ENCODE data around the gene SHC2. TPM values are rescaled to one million over a fixed set of nuclear protein-coding genes. Genes with fewer than 3 reads are reported as not detected.

Gene SHC2
- total and polyA plus RNA-seq, 2 of the 13 experiments (the other 11 are each of a cell fraction or from before 2014, with no cell fraction given): 9.0 to 18.3 TPM

DNA sequence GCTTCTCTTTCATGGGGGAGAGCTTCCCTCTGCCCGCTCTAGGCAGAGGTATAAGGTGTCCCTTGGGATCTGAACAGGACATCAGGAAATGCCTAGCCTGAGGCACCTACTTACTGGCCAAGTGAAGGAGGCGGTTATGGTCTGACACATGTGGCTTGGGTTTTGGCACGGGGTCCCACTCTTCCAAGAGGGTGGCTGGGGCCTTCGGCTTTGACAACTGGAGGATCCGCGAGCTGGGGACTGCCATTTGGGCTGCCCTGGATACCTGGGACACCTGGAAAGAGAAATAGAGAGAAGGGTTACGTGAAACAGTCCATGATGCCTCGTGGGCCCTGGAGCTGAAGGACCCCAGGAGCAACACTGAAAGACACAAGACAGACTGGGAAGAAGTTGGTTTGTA lies 93.9 kb downstream of the SHC2 start:
- H2AFZ ChIP-seq (ENCODE audit: low read length): no peak overlapping the region
- no peak for TF ChIP-seq MIXL1 (CRISPR knock-in tag; IDR thresholded peaks at IDR 0.05)
- TF ChIP-seq FOXP1 (IDR thresholded peaks at IDR 0.05): no peak
- TF ChIP-seq FOXP1 (CRISPR knock-in tag; IDR thresholded peaks at IDR 0.05): no peak
- no peak for TF ChIP-seq ADNP (CRISPR knock-in tag; IDR thresholded peaks at IDR 0.05)
- TF ChIP-seq YY1 (IDR thresholded peaks at IDR 0.05; ENCODE audit: insufficient read depth, insufficient replicate concordance, low read depth, low read length): no peak
- TF ChIP-seq ZMAT3 (CRISPR knock-in tag; conservative IDR thresholded peaks at IDR 0.05): no peak
- no peak for TF ChIP-seq HDAC1 (CRISPR knock-in tag; IDR thresholded peaks at IDR 0.05)
- TF ChIP-seq, protein P1, sequence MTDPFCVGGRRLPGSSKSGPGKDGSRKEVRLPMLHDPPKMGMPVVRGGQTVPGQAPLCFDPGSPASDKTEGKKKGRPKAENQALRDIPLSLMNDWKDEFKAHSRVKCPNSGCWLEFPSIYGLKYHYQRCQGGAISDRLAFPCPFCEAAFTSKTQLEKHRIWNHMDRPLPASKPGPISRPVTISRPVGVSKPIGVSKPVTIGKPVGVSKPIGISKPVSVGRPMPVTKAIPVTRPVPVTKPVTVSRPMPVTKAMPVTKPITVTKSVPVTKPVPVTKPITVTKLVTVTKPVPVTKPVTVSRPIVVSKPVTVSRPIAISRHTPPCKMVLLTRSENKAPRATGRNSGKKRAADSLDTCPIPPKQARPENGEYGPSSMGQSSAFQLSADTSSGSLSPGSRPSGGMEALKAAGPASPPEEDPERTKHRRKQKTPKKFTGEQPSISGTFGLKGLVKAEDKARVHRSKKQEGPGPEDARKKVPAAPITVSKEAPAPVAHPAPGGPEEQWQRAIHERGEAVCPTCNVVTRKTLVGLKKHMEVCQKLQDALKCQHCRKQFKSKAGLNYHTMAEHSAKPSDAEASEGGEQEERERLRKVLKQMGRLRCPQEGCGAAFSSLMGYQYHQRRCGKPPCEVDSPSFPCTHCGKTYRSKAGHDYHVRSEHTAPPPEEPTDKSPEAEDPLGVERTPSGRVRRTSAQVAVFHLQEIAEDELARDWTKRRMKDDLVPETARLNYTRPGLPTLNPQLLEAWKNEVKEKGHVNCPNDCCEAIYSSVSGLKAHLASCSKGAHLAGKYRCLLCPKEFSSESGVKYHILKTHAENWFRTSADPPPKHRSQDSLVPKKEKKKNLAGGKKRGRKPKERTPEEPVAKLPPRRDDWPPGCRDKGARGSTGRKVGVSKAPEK (CRISPR knock-in tag; IDR thresholded peaks at IDR 0.05; ENCODE audit: borderline replicate concordance): no peak
- TF ChIP-seq RARA (CRISPR knock-in tag; IDR thresholded peaks at IDR 0.05): no peak
- TF ChIP-seq, protein P2, sequence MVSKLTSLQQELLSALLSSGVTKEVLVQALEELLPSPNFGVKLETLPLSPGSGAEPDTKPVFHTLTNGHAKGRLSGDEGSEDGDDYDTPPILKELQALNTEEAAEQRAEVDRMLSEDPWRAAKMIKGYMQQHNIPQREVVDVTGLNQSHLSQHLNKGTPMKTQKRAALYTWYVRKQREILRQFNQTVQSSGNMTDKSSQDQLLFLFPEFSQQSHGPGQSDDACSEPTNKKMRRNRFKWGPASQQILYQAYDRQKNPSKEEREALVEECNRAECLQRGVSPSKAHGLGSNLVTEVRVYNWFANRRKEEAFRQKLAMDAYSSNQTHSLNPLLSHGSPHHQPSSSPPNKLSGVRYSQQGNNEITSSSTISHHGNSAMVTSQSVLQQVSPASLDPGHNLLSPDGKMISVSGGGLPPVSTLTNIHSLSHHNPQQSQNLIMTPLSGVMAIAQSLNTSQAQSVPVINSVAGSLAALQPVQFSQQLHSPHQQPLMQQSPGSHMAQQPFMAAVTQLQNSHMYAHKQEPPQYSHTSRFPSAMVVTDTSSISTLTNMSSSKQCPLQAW (CRISPR knock-in tag; IDR thresholded peaks at IDR 0.05): no peak
- TF ChIP-seq, protein P3, sequence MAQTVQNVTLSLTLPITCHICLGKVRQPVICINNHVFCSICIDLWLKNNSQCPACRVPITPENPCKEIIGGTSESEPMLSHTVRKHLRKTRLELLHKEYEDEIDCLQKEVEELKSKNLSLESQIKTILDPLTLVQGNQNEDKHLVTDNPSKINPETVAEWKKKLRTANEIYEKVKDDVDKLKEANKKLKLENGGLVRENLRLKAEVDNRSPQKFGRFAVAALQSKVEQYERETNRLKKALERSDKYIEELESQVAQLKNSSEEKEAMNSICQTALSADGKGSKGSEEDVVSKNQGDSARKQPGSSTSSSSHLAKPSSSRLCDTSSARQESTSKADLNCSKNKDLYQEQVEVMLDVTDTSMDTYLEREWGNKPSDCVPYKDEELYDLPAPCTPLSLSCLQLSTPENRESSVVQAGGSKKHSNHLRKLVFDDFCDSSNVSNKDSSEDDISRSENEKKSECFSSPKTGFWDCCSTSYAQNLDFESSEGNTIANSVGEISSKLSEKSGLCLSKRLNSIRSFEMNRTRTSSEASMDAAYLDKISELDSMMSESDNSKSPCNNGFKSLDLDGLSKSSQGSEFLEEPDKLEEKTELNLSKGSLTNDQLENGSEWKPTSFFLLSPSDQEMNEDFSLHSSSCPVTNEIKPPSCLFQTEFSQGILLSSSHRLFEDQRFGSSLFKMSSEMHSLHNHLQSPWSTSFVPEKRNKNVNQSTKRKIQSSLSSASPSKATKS (CRISPR knock-in tag; IDR thresholded peaks at IDR 0.05): no peak
- no peak for TF ChIP-seq ATAD3A (CRISPR knock-in tag; IDR thresholded peaks at IDR 0.05)
- no peak for TF ChIP-seq ZNF7 (CRISPR knock-in tag; IDR thresholded peaks at IDR 0.05)
- no peak for TF ChIP-seq MAZ (IDR thresholded peaks at IDR 0.05; ENCODE audit: borderline replicate concordance, low read depth, low read length)
- TF ChIP-seq MAZ (CRISPR knock-in tag; IDR thresholded peaks at IDR 0.05; ENCODE audit: low read depth): no peak
- no peak for TF ChIP-seq KLF9 (CRISPR knock-in tag; IDR thresholded peaks at IDR 0.05; ENCODE audit: low read depth)
- TF ChIP-seq, protein P4, sequence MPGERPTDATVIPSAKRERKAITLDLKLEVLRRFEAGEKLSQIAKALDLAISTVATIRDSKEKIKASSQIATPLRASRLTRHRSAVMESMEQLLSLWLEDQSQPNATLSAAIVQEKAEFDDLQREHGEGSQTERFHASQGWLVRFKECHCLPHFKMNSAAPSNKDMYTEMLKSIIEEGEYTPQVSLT (CRISPR knock-in tag; IDR thresholded peaks at IDR 0.05; ENCODE audit: borderline replicate concordance, low read depth): no peak
- TF ChIP-seq ZNF547 (CRISPR knock-in tag; IDR thresholded peaks at IDR 0.05): no peak
- no peak for TF ChIP-seq ZNF317 (CRISPR knock-in tag; IDR thresholded peaks at IDR 0.05)
- TF ChIP-seq SPEN (CRISPR knock-in tag; IDR thresholded peaks at IDR 0.05; ENCODE audit: low read depth): no peak

More for the DNA sequence above, 93.9 kb downstream of the SHC2 start:
- DNase-seq (ENCODE audit: low spot score) (no peak), ATAC-seq (no peak), FAIRE-seq (no peak)
- no peak overlapping the region for H3K4me3 ChIP-seq (replicated peaks in 1 of 3; ENCODE audit: insufficient read depth in 1 of 3, low read depth in 2 of 3, low read length in 3 of 3)
- H3K36me3 ChIP-seq (replicated peaks in 1 of 2; ENCODE audit: control insufficient read depth in 1 of 2, insufficient read depth in 2 of 2, low read length in 2 of 2): no peaks in the 10 kb centered on the region
- no peaks in the 10 kb centered on the region for H3K4me1 ChIP-seq (ENCODE audit: insufficient read depth, low read length)
- intact Hi-C loops (cut with micrococcal nuclease; ENCODE audit: unreplicated experiment): no loop called here
- H3K9me3 ChIP-seq (ENCODE audit: low read length): no peaks in the 10 kb centered on the region
- no peak overlapping the region for H3K9ac ChIP-seq (ENCODE audit: insufficient read depth, low read depth, low read length)
- 34% methylated on average over 8 of the region's 8 CpGs for WGBS (ENCODE audit: low lambda C conversion rate)
- in situ Hi-C loops (cut with HindIII; ENCODE audit: extremely low pct_ligation_motif_present, low pct_unique_long_range_greater_than_20kb): no loop called here
- H3K79me2 ChIP-seq (ENCODE audit: insufficient read depth, low read length): no peaks in the 10 kb centered on the region
- CTCF ChIA-PET (ENCODE audit: low intra/inter-chr PET ratio, low total read pairs): no interaction called here
- no peak overlapping the region for H3K27ac ChIP-seq (ENCODE audit: extremely low read length, insufficient read depth, low read length)
- no peaks in the 10 kb centered on the region for H4K20me1 ChIP-seq (ENCODE audit: insufficient read depth, low read length)
- H3K27me3 ChIP-seq (ENCODE audit: control insufficient read depth in 1 of 2, insufficient read depth in 2 of 2, low read length in 2 of 2): peaks cover 10 to 59% of the 10 kb centered on the region in 2 experiments; a peak in 4 of 5 replicates
- no peak overlapping the region for H3K4me2 ChIP-seq (ENCODE audit: low read depth, low read length)
- POLR2A ChIA-PET: no interaction called here
- BruUV-seq (replicated peaks): no TSS peak
